ENCODE data around the gene KNDC1. TPM values are rescaled to one million over a fixed set of nuclear protein-coding genes. Genes with fewer than 3 reads are reported as not detected.

The KNDC1 gene
- total and polyA plus RNA-seq, 2 donors, result 0.47 to 1.2 TPM

DNA sequence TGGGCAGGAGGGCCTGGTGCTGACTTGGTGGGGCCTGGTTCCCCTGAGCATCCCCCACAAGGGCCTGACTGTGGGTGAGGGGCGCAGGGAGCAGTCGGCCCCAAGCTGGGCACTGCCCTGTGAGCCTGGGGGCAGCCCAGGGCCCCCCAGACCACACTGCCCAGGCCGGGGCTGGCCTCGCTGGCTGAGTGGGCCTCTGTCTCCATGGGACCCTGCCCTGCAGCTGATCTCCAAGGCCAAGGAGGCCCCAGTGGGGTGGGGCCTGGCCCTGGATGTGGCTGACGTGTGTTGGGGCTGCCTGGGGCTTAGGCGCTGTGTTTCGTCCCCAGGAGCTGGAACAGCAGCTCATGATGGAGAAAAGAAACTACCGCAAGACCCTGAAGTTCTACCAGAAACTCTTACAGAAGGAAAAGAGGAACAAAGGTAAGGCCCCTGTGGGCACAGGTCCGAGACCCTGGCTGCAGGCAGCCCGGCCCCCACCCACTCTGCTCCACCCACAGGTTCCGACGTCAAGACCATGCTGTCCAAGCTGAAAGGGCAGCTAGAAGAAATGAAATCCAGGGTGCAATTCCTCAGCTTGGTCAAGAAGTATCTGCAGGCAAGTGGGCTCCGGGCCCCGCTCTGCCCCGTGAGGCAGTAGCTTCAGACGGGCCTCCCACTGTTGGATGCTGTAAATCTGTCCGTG lies 46.5 kb downstream of the KNDC1 start:
- no peaks in the 10 kb centered on the region for H3K4me1 ChIP-seq (ENCODE audit: insufficient read depth)
- no peak overlapping the region for H3K4me3 ChIP-seq (ENCODE audit: low read depth, low read length)
- no peaks in the 10 kb centered on the region for H3K36me3 ChIP-seq (ENCODE audit: insufficient read depth)
- no peak overlapping the region for H3K27ac ChIP-seq (ENCODE audit: low read depth)
- DNase-seq (ENCODE audit: extremely low spot score), result no peak
- 77% methylated on average over 17 of the region's 17 CpGs for WGBS

DNA sequence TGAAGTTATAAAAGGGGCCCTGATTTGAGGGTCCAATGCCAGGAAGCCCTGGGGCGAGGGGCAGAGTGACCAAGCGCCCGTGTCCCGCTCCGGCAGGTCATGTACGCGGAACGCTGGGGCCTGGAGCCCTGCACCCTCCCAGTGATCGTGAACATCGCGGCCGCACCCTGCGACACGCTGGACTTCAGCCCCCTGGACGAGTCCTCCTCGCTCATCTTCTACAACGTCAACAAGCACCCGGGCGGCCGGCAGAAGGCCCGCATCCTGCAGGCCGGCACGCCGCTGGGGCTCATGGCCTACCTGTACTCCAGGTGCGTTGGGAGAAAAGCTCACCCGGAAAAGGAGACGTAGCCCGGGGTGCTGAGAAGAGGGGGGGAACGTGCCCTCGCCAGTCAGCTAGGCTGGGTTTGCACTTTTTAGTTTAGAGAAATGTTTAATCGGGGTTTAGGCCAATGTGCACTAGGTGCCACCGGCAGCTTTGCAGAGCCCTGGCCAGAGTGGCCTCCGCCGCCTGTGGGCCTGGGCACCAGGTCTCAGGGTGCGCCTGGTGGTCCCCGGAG lies 47.1 kb downstream of the KNDC1 start:
- 91% methylated on average over 36 of the region's 36 CpGs for WGBS
- Histone ChIP-seq H3K36me3 (ENCODE audit: insufficient read depth) (no peaks in the 10 kb centered on the region), H3K4me1 (ENCODE audit: insufficient read depth) (no peaks in the 10 kb centered on the region), H3K4me3 (ENCODE audit: low read depth, low read length) (no peak overlapping the region), H3K27ac (ENCODE audit: low read depth) (no peak overlapping the region)
- no peak for DNase-seq (ENCODE audit: extremely low spot score)

DNA sequence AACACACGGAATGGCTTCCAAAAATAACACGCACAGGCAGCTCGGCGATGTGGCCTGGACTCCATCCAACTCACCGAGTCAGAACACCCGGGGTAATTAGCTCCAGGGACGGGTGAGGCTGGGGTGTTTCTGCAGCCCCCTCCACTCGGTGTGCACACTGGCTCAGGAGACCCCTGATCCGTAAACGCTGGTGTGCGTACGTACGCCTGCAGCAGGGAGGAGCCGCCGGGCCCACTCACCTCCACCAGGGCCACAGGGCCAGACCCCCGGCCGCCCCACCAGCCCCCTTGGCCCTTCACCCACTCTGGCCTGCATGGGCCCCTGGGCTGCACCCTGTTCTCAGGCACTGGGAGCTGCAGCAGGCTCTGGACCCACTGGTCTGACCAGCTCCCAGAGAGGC lies 47.6 kb downstream of the KNDC1 start:
- DNase-seq (ENCODE audit: extremely low spot score), result no peak
- Histone ChIP-seq H3K4me1 (ENCODE audit: insufficient read depth) (no peaks in the 10 kb centered on the region), H3K36me3 (ENCODE audit: insufficient read depth) (no peaks in the 10 kb centered on the region), H3K4me3 (ENCODE audit: low read depth, low read length) (no peak overlapping the region), H3K27ac (ENCODE audit: low read depth) (no peak overlapping the region)
- WGBS, result 85% methylated on average over 17 of the region's 17 CpGs

DNA sequence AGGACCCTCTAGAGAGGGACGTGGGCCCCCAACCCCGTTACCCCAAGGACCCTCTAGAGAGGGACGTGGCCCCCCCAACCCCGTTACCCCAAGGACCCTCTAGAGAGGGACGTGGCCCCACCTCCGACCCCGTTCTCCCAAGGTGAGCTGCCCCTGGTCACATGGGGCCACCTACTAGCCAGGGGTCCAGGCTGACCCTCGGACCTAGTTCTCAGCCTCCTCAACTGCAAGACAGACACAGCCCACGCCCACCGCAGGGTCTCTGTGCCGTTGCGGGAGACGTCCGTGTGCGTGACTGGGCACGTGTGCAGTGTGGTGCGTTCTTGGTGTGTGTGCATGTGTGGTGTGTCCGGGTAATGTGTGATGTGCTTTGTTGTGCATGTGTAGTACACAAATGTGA lies 48.4 kb downstream of the KNDC1 start:
- DNase-seq (ENCODE audit: extremely low spot score), result no peak
- H3K4me3 ChIP-seq (ENCODE audit: low read depth, low read length), result no peak overlapping the region
- 93% methylated on average over 18 of the region's 18 CpGs for WGBS
- H3K4me1 ChIP-seq (ENCODE audit: insufficient read depth), result no peaks in the 10 kb centered on the region
- H3K36me3 ChIP-seq (ENCODE audit: insufficient read depth), result no peaks in the 10 kb centered on the region
- H3K27ac ChIP-seq (ENCODE audit: low read depth), result no peak overlapping the region

DNA sequence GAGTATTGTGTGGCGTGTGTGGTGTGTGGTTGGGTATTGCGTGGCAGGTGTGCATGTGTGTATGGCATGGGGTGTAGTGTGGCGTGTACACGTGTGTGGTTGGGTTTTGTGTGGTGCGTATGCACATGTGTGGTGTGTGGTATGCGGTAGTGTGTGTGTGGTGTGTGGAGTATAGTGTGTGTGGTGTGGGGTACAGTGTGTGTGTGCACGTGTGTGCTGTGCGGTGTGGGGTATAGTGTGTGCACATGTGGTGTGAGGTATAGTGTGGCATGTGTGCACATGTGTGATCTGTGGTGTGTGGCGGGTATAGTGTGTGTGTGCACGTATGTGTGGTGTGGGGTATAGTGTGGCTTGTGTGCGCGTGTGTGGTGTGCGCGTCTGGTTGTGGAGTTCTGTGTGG lies 49.1 kb downstream of the KNDC1 start:
- 96% methylated on average over 14 of the region's 14 CpGs for WGBS
- Histone ChIP-seq H3K36me3 (ENCODE audit: insufficient read depth) (no peaks in the 10 kb centered on the region), H3K4me3 (ENCODE audit: low read depth, low read length) (no peak overlapping the region), H3K4me1 (ENCODE audit: insufficient read depth) (no peaks in the 10 kb centered on the region), H3K27ac (ENCODE audit: low read depth) (no peak overlapping the region)
- DNase-seq (ENCODE audit: extremely low spot score), result no peak

DNA sequence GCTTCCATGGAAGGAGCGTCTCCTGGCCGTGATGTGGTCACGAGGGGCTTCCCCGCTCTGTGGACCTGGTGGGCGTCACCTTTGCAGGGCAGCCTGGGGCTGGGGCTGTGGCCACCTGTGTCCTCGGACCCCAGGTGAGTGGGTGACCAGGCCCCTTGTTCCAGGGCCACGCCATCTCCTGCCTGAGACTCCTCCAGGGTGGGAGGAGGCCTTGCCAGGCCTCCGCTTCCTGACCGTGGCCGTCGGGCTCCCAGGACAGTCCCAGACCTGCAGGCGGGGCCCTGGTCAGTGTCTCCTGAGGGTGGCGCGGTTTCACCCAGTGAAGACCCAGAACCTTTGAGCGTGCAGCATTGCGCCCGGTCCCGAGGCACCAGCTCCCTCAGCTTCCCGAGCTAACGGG lies 49.6 kb downstream of the KNDC1 start:
- 89% methylated on average over 20 of the region's 20 CpGs for WGBS
- no peaks in the 10 kb centered on the region for H3K36me3 ChIP-seq (ENCODE audit: insufficient read depth)
- no peak overlapping the region for H3K4me3 ChIP-seq (ENCODE audit: low read depth, low read length)
- no peak overlapping the region for H3K27ac ChIP-seq (ENCODE audit: low read depth)
- H3K4me1 ChIP-seq (ENCODE audit: insufficient read depth), result no peaks in the 10 kb centered on the region
- no peak for DNase-seq (ENCODE audit: extremely low spot score)

DNA sequence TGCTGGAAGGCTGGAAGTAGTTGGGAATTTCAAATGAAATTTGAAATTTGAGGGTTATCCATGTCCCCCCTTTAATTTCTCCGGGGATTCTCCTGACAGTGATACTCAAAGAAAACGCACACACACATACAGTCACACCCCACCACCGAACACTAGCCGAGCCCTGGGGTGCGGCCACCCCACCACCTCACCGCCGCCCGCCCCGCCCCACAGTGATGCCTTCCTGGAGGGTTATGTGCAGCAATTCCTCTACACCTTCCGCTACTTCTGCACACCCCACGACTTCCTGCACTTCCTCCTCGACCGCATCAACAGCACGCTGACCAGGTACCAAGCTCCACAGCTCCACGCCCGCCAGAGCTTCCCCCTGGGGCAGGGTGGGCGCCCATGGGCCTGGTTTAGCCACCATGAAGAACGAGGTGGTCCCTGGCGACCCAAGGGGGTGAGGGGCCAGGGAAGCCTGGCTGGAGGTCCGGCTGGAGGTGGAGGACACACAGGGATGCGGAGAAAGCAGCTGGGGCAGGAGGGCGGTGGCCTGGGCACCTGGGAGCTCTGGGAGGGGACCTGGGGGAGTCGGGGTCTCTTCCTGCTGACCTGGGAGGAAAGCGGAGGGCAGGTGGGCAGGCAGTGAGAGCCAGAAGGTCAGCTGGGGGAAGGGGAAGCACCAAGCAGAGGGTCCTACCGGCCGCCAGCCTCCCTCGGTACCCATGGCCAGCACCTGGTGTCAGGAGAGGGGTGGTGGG lies 50.5 kb downstream of the KNDC1 start:
- H3K27ac ChIP-seq (ENCODE audit: low read depth), result no peak overlapping the region
- H3K36me3 ChIP-seq (ENCODE audit: insufficient read depth), result no peaks in the 10 kb centered on the region
- no peaks in the 10 kb centered on the region for H3K4me1 ChIP-seq (ENCODE audit: insufficient read depth)
- no peak for DNase-seq (ENCODE audit: extremely low spot score)
- 82% methylated on average over 27 of the region's 27 CpGs for WGBS
- no peak overlapping the region for H3K4me3 ChIP-seq (ENCODE audit: low read depth, low read length)

DNA sequence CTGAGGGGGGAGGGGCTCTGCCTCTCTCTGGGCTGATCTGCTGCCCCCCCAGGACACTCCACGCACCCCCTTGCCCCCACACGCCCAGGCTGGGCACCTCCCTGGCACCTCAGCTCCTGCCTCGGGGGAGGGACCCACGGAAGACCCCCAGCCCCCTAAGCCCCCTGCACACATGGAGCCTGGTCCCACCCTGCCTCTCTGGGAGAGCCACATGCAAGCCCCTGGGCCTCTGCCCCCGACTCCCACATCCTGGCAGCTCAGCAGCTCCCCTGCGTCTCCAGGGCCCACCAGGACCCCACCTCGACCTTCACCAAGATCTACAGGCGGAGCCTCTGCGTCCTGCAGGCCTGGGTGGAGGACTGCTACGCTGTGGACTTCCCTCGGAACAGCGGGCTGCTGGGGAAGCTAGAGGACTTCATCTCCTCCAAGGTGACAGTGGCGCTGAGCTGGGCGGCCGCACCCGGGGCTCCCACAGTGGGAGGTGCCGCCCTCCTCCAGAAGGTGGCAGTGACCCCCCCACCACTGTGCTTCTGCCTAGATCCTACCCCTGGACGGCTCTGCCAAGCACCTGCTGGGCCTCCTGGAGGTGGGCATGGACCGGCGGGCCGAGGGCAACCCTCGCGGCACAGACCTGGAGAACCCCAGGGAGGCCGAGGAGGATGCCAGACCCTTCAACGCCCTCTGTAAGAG lies 51.3 kb downstream of the KNDC1 start:
- no peaks in the 10 kb centered on the region for H3K36me3 ChIP-seq (ENCODE audit: insufficient read depth)
- no peak for DNase-seq (ENCODE audit: extremely low spot score)
- no peak overlapping the region for H3K27ac ChIP-seq (ENCODE audit: low read depth)
- no peaks in the 10 kb centered on the region for H3K4me1 ChIP-seq (ENCODE audit: insufficient read depth)
- whole genome bisulfite sequencing, result 84% methylated on average over 25 of the region's 25 CpGs
- H3K4me3 ChIP-seq (ENCODE audit: low read depth, low read length), result no peak overlapping the region

DNA sequence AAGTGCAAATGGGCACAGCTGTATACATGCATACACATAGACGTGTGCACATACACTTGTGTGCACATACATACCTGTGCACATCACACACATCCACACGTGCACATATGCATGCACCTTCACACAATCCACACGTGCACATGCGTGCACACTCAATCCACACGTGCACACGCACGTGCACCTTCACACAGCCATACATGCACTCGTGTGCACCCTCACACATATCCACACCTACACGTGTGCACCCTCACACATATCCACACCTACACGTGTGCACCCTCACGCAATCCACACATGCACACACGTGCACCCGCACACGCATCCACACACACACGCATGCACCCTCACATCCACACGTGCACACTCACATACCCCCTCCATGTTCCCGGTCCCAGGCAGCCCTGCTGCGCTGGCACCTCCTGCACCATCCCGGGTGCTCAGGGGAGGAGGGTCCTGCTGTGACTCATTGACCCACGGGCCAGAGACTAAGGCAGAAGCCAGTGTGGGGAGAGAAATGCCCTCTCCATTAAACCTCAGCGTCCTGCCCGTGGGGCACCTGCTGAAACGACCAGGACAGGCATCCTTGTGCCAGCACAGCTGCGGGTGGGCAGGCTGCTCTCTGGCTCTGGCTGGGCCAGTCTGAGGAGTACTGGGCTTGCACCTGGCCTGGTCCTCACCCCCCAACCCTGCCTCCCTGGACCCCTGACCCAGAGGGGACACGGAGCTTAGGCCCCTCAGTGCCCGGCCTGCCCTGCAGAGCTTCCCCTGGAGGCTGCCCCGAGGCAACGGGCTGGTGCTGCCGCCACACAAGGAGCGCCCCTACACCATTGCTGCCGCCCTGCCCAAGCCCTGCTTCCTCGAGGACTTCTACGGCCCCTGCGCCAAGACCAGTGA lies 52.2 kb downstream of the KNDC1 start:
- Histone ChIP-seq H3K27ac (ENCODE audit: low read depth) (no peak overlapping the region), H3K4me1 (ENCODE audit: insufficient read depth) (no peaks in the 10 kb centered on the region), H3K36me3 (ENCODE audit: insufficient read depth) (no peaks in the 10 kb centered on the region), H3K4me3 (ENCODE audit: low read depth, low read length) (no peak overlapping the region)
- WGBS, result 90% methylated on average over 34 of the region's 34 CpGs
- no peak for DNase-seq (ENCODE audit: extremely low spot score)

DNA sequence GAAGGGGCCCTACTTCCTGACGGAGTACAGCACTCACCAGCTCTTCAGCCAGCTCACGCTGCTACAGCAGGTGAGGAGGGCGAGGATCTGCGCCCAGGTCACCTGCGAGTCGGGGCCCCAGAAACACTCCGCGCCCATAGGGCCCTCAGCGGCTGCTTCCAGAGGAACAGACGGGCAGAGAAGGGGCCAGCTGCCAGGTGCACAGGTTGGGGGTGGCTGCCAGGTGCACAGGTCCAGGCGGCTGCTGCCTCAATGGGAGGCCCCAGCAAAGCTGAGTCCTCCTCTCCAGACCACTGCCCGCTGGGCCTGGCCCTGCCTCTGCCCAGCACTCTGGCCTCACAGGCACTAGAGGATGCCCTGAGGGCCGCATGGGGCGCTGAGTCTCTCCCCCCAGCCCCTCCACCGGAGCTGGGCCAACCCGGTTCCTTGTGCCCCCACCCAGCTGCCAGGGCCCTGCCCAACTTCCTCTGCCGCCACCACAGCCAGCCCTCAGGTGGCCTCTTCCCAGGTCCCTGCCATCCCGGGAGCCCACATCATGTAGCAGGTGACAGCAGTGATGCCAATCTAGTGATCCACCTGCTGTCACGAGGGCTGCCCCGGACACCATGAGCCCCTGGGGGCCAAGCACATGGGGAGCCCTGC lies 53.0 kb downstream of the KNDC1 start:
- no peak overlapping the region for H3K27ac ChIP-seq (ENCODE audit: low read depth)
- no peak overlapping the region for H3K4me3 ChIP-seq (ENCODE audit: low read depth, low read length)
- H3K4me1 ChIP-seq (ENCODE audit: insufficient read depth), result no peaks in the 10 kb centered on the region
- WGBS, result 93% methylated on average over 20 of the region's 20 CpGs
- no peaks in the 10 kb centered on the region for H3K36me3 ChIP-seq (ENCODE audit: insufficient read depth)
- no peak for DNase-seq (ENCODE audit: extremely low spot score)

DNA sequence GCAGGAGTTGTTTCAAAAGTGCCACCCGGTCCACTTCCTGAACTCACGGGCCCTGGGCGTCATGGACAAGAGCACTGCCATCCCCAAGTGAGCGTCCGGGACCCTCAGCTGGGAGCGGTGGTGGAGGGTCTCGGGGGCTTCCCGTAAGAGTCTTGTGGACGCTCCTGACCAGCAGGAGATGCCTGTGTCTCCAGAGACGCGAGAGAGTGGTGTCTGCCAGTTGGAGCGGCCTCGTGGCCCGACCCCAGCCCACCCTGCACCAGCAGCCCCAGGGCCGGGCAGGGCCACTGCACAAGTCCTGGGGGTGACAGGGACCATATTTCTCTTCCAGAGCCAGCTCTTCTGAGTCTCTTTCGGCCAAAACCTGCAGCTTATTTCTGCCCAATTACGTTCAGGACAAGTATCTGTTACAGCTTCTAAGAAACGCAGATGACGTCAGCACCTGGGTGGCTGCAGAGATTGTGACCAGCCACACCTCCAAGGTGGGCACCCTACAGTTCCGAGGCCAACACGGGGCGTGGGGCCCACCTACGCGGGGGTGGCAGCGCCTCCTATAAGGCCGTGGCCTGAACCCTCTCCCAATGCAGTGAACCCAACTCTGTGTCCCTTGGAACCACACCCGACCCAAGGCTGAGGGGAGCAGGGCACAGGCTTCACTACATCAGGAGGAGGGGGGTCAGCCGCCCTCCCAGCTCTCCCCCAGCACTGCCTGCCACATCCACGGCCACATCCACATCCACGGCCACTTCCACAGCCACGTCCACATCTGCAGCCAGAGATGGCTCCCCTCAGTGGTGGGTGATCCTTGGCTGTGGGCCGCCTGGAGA lies 53.8 kb downstream of the KNDC1 start:
- no peak overlapping the region for H3K27ac ChIP-seq (ENCODE audit: low read depth)
- H3K4me1 ChIP-seq (ENCODE audit: insufficient read depth), result no peaks in the 10 kb centered on the region
- no peak for DNase-seq (ENCODE audit: extremely low spot score)
- no peaks in the 10 kb centered on the region for H3K36me3 ChIP-seq (ENCODE audit: insufficient read depth)
- 92% methylated on average over 32 of the region's 32 CpGs for WGBS
- no peak overlapping the region for H3K4me3 ChIP-seq (ENCODE audit: low read depth, low read length)

Measured in urinary bladder (tissue), 4 donors.